ENCODE measurements around the gene SLC9A3. TPM values are rescaled to one million over a fixed set of nuclear protein-coding genes. Genes with fewer than 3 reads are reported as not detected.

SLC9A3 gene
- total RNA-seq, 1 experiment from 2014 or later, result 1.5 TPM

- intact Hi-C loops (cut with micrococcal nuclease), result no loop called here
- H3K4me3 ChIP-seq (replicated peaks in 1 of 2; ENCODE audit: low read depth in 1 of 2, low read length in 2 of 2), result no peak overlapping the region
- CTCF ChIA-PET, result no interaction called here
- H3K9ac ChIP-seq (ENCODE audit: low read length), result no peak overlapping the region
- ATAC-seq, result no peak
- H2AFZ ChIP-seq (ENCODE audit: low read depth, low read length, poor library complexity, severe bottlenecking), result no peak overlapping the region
- RAD21 ChIA-PET (ENCODE audit: low non-redundant PET in 1 of 2, low total read pairs in 2 of 2, uncharacterized antibody in 2 of 2, unreplicated experiment in 2 of 2), result no interaction called here
- H3K9me2 ChIP-seq (ENCODE audit: insufficient read depth), result no peaks in the 10 kb centered on the region
- H3K79me2 ChIP-seq (ENCODE audit: insufficient read depth, low read length), result no peaks in the 10 kb centered on the region
- H3K27me3 ChIP-seq (ENCODE audit: insufficient read depth, low read length), result no peaks in the 10 kb centered on the region
- BruUV-seq (replicated peaks), result no TSS peak
- no peak overlapping the region for H3K27ac ChIP-seq (ENCODE audit: low read depth, low read length)
- POLR2A ChIA-PET, result no interaction called here
- H4K20me1 ChIP-seq (ENCODE audit: insufficient read depth), result no peaks in the 10 kb centered on the region
- no peaks in the 10 kb centered on the region for H3K36me3 ChIP-seq (ENCODE audit: control insufficient read depth in 1 of 2, insufficient read depth in 2 of 2, low read length in 2 of 2)
- no peak overlapping the region for H3K4me2 ChIP-seq (ENCODE audit: low read length)
- H3K9me3 ChIP-seq (ENCODE audit: control insufficient read depth in 1 of 2, insufficient read depth in 1 of 2, low read depth in 1 of 2, low read length in 2 of 2), result no peaks in the 10 kb centered on the region
- TF ChIP-seq SP1 (IDR thresholded peaks at IDR 0.05; ENCODE audit: low read depth) (no peak), CEBPB (IDR thresholded peaks at IDR 0.05; ENCODE audit: low read depth) (no peak)
- H3K4me1 ChIP-seq (ENCODE audit: control insufficient read depth in 1 of 2, insufficient read depth in 2 of 2, low read length in 2 of 2), result peaks cover 0 to 25% of the 10 kb centered on the region in 2 experiments; a peak in 3 of 4 replicates
- DNase-seq (ENCODE audit: low read depth, low spot score), result no peak
These were observed 41.7 kb downstream of the SLC9A3 start for GRCh38 chr5:482506-482905.

DNA sequence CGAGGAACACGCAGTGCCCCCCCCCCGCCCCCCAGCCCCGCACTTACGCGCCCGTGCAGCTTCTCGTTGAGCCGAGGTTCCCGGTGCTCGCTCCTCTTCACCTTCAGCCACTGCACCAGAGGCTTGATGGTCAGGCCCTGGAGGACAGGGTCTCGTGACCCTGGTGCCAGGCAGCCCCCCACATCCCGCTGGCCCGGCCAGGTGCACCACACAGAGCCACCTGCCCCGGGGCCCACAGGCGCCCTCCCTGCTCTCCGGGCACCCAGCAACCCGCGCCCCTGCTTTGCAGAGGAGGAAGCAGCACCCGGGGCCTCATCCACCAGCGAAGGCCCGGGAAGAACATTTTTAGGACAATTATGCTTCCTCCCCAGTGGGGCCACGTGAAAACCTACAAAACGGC is 42.2 kb downstream of the SLC9A3 start:
- no peak overlapping the region for H3K4me2 ChIP-seq (ENCODE audit: low read length)
- no peaks in the 10 kb centered on the region for H3K36me3 ChIP-seq (ENCODE audit: control insufficient read depth in 1 of 2, insufficient read depth in 2 of 2, low read length in 2 of 2)
- no peak for DNase-seq (ENCODE audit: low read depth, low spot score)
- TF ChIP-seq, protein P1, sequence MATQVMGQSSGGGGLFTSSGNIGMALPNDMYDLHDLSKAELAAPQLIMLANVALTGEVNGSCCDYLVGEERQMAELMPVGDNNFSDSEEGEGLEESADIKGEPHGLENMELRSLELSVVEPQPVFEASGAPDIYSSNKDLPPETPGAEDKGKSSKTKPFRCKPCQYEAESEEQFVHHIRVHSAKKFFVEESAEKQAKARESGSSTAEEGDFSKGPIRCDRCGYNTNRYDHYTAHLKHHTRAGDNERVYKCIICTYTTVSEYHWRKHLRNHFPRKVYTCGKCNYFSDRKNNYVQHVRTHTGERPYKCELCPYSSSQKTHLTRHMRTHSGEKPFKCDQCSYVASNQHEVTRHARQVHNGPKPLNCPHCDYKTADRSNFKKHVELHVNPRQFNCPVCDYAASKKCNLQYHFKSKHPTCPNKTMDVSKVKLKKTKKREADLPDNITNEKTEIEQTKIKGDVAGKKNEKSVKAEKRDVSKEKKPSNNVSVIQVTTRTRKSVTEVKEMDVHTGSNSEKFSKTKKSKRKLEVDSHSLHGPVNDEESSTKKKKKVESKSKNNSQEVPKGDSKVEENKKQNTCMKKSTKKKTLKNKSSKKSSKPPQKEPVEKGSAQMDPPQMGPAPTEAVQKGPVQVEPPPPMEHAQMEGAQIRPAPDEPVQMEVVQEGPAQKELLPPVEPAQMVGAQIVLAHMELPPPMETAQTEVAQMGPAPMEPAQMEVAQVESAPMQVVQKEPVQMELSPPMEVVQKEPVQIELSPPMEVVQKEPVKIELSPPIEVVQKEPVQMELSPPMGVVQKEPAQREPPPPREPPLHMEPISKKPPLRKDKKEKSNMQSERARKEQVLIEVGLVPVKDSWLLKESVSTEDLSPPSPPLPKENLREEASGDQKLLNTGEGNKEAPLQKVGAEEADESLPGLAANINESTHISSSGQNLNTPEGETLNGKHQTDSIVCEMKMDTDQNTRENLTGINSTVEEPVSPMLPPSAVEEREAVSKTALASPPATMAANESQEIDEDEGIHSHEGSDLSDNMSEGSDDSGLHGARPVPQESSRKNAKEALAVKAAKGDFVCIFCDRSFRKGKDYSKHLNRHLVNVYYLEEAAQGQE (IDR thresholded peaks at IDR 0.05; ENCODE audit: low read depth), result no peak
- TF ChIP-seq SIN3A (IDR thresholded peaks at IDR 0.05; ENCODE audit: low read depth), result no peak
- TF ChIP-seq POLR2A (IDR thresholded peaks at IDR 0.05; ENCODE audit: borderline replicate concordance, extremely low read depth, insufficient read depth, insufficient read length), result no peak
- no peak for TF ChIP-seq CBX3 (IDR thresholded peaks at IDR 0.05; ENCODE audit: low read depth)
- TF ChIP-seq CTCF (IDR thresholded peaks at IDR 0.05 in 2 of 3, conservative IDR thresholded peaks at IDR 0.05 in 1 of 3; ENCODE audit: borderline replicate concordance in 1 of 3, insufficient read depth in 1 of 3, low read depth in 2 of 3, low read length in 2 of 3), result no peak
- TF ChIP-seq ATF3 (IDR thresholded peaks at IDR 0.05), result no peak
- TF ChIP-seq ZNF274 (IDR thresholded peaks at IDR 0.05; ENCODE audit: low read depth, low read length), result no peak
- TF ChIP-seq ZFX (IDR thresholded peaks at IDR 0.05), result no peak
- TF ChIP-seq SP1 (IDR thresholded peaks at IDR 0.05; ENCODE audit: low read depth), result no peak
- TF ChIP-seq SRF (IDR thresholded peaks at IDR 0.05; ENCODE audit: low read depth), result no peak
- no peak for TF ChIP-seq FOSL1 (IDR thresholded peaks at IDR 0.05; ENCODE audit: low read depth)
- TF ChIP-seq ZBTB33 (IDR thresholded peaks at IDR 0.05; ENCODE audit: extremely low read depth, insufficient replicate concordance, low read length), result no peak
- ChIA-PET RAD21 (ENCODE audit: low non-redundant PET in 1 of 2, low total read pairs in 2 of 2, uncharacterized antibody in 2 of 2, unreplicated experiment in 2 of 2) (no interaction called here), POLR2A (no interaction called here), CTCF (no interaction called here)
- intact Hi-C loops (cut with micrococcal nuclease), result no loop called here
- no peak for ATAC-seq
- H3K9ac ChIP-seq (ENCODE audit: low read length), result no peak overlapping the region
- no peak overlapping the region for H3K27ac ChIP-seq (ENCODE audit: low read depth, low read length)
- no peak overlapping the region for H2AFZ ChIP-seq (ENCODE audit: low read depth, low read length, poor library complexity, severe bottlenecking)
- H3K4me1 ChIP-seq (ENCODE audit: control insufficient read depth in 1 of 2, insufficient read depth in 2 of 2, low read length in 2 of 2), result peaks cover 0 to 25% of the 10 kb centered on the region in 2 experiments; a peak in 3 of 4 replicates
- H3K9me2 ChIP-seq (ENCODE audit: insufficient read depth), result no peaks in the 10 kb centered on the region
- H3K27me3 ChIP-seq (ENCODE audit: insufficient read depth, low read length), result no peaks in the 10 kb centered on the region
- no TSS peak for BruUV-seq (replicated peaks)
- H3K4me3 ChIP-seq (replicated peaks in 1 of 2; ENCODE audit: low read depth in 1 of 2, low read length in 2 of 2), result no peak overlapping the region
- H4K20me1 ChIP-seq (ENCODE audit: insufficient read depth), result no peaks in the 10 kb centered on the region
- H3K9me3 ChIP-seq (ENCODE audit: control insufficient read depth in 1 of 2, insufficient read depth in 1 of 2, low read depth in 1 of 2, low read length in 2 of 2), result no peaks in the 10 kb centered on the region
- no peaks in the 10 kb centered on the region for H3K79me2 ChIP-seq (ENCODE audit: insufficient read depth, low read length)
